Stimulated activated CD4-positive, alpha-beta T cell treated with anti-CD3 and anti-CD28 coated beads, TNF-alpha, amount 100 ng/mL, for 48 hours (primary cell): ENCODE measurements around the gene ZNF577.
A peak's percentile ranks its signal among the peaks of the same experiment; 100 is the strongest.
"Not testable (repeated sequence)": the region's sequence is repeated elsewhere in the genome, so short reads cannot be mapped to it uniquely, and the experiment has no call there.

Source experiments
- DNase-seq, 3 donors: peaks; one replicate each; pipeline ENCODE4 v3.0.0-alpha.2; 2020; ENCODE audit warnings: low read depth in 3 of 3

The ZNF577 gene

GRCh38 chr19:51887522-51888498 is at the start of gene ZNF577:
TSS of gene ZNF577 (minus strand) at chr19:51887951. CDS start at chr19:51880382, 7,569 bp downstream.
- peak; percentile 16 to 64 (median 50) for DNase-seq

- DNase-seq: no peak
Measured at GRCh38 chr19:51931921-51932320, 44.2 kb upstream of the ZNF577 start.

GRCh38 chr19:51927859-51928258 is 40.1 kb upstream of the ZNF577 start:
- DNase-seq: no peak

GRCh38 chr19:51926784-51927741 is 39.3 kb upstream of the ZNF577 start, which contains the start of gene ZNF613:
TSS of gene ZNF613 (plus strand) at chr19:51927472. CDS start at chr19:51936221, 8,749 bp downstream.
- peak; percentile 71 to 73 (median 72) for DNase-seq

- no peak for DNase-seq
Measured at GRCh38 chr19:51926426-51926783, 38.7 kb upstream of the ZNF577 start.

- no peak for DNase-seq
Measured at GRCh38 chr19:51921949-51922348, 34.2 kb upstream of the ZNF577 start.

- DNase-seq: no peak
Measured at GRCh38 chr19:51919606-51920005, 31.9 kb upstream of the ZNF577 start.

GRCh38 chr19:51916167-51916566 is 28.4 kb upstream of the ZNF577 start:
- no peak for DNase-seq

- DNase-seq: no peak
Measured at GRCh38 chr19:51915324-51915867, 27.6 kb upstream of the ZNF577 start.

GRCh38 chr19:51907981-51908380 is 20.2 kb upstream of the ZNF577 start:
- not testable (repeated sequence) for DNase-seq

- DNase-seq: not testable (repeated sequence)
Measured at GRCh38 chr19:51906108-51906507, 18.4 kb upstream of the ZNF577 start.

GRCh38 chr19:51905639-51906038 is 17.9 kb upstream of the ZNF577 start:
- not testable (repeated sequence) for DNase-seq

GRCh38 chr19:51905206-51905605 is 17.5 kb upstream of the ZNF577 start:
- DNase-seq: no peak

GRCh38 chr19:51904331-51905165 is 16.8 kb upstream of the ZNF577 start, which contains the start of gene ZNF649:
TSS of gene ZNF649 (minus strand) at chr19:51905017. CDS start at chr19:51900107, 4,910 bp downstream.
- DNase-seq: peak; percentile 67 to 73 (median 69)

GRCh38 chr19:51903192-51903591 is 15.4 kb upstream of the ZNF577 start:
- no peak for DNase-seq

GRCh38 chr19:51901860-51902259 is 14.1 kb upstream of the ZNF577 start:
- DNase-seq: no peak

GRCh38 chr19:51891193-51891747 is 3.5 kb upstream of the ZNF577 start:
- DNase-seq: no peak

- DNase-seq: no peak
Measured at GRCh38 chr19:51889934-51890333, 2.2 kb upstream of the ZNF577 start.

- no peak for DNase-seq
Measured at GRCh38 chr19:51884713-51885112, 3.0 kb downstream of the ZNF577 start.

GRCh38 chr19:51882518-51882917 is 5.2 kb downstream of the ZNF577 start:
- no peak for DNase-seq
